Breast epithelium (tissue), 3 donors: ENCODE measurements around the gene GDPD5.

Experiments used
- POLR2A ChIP-seq: fragments of 450-650 bp; IDR thresholded peaks from one replicate; pipeline ENCODE4 v1.6.1; 2016; ENCODE audit warnings: antibody characterized with exemption, mild to moderate bottlenecking, moderate library complexity
- POLR2AphosphoS5 ChIP-seq, 3 donors: sonication (generic); formaldehyde crosslinking; IDR thresholded peaks; one replicate each; pipeline ENCODE4 v1.6.1; 2017; ENCODE audit warnings: antibody characterized with exemption in 3 of 3

DNA sequence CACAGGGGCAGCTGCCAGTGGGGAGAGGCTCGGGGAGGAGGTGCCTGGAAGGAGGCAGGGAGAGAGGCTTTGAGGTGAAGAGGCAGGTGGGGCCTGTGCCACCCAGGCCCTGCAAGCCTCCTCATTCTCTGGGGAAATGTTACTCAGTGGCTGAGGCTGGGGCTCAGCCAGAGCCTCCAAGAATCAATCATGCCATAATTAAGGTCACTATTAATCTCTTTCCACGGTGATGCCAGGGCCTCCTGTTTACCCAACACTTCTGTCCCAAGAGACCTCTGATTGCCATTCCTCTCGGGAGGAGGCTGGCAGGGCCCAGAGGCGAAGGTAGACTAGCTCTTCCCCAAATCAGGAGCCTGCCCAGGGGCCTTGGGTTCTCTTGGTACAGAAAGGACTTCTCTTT lies 38.4 kb downstream of the GDPD5 start:
- TF ChIP-seq POLR2A = no peak
- TF ChIP-seq POLR2AphosphoS5 (IDR thresholded peaks at IDR 0.05) = no peak
